Measurements from ENCODE around the gene SKOR2.

DNA sequence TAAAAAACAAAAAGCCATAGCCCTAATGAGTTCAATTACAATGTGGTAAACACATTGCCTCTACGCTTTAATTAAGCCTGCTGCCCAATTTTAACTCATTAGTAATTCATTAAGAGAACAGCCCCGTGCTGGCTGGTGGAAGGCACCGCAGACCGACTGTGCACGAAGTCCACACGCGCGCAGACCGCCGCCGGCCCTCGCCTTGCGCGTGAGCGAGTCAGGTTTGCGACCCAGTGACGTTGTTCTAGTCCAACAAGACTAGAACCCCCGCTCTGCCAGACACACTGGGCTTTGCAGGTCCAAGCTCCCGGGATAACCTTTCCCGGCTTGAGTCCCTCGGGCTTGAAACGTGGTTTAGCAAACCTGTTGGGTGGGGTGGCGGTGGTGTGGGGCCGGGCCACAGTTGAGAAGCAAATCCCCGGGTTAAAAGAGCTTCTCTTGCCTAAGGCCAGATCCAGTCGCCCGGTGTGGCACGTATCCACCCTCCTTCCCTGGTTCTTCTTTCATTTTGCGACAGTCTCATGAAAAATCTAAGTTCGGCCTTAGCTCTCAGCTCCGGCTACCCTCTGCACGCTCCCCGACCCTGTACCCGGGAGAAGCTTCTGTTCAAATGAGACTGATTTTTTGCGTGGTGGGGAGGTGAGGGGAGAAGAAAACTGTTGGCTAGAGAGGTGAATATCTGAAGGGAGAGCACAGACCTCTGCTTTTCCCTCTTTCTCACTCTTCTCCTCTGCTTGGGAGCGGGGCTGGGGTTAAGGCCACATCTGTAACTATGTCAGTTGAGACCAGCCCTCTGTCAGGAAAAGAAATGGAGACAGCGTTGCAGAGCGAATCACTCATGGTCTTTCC is 11.1 kb upstream of the SKOR2 start:
- no peak for TF ChIP-seq POLR2AphosphoS5 (IDR thresholded peaks at IDR 0.05; ENCODE audit: low read depth, low read length)
- TF ChIP-seq, protein P1, sequence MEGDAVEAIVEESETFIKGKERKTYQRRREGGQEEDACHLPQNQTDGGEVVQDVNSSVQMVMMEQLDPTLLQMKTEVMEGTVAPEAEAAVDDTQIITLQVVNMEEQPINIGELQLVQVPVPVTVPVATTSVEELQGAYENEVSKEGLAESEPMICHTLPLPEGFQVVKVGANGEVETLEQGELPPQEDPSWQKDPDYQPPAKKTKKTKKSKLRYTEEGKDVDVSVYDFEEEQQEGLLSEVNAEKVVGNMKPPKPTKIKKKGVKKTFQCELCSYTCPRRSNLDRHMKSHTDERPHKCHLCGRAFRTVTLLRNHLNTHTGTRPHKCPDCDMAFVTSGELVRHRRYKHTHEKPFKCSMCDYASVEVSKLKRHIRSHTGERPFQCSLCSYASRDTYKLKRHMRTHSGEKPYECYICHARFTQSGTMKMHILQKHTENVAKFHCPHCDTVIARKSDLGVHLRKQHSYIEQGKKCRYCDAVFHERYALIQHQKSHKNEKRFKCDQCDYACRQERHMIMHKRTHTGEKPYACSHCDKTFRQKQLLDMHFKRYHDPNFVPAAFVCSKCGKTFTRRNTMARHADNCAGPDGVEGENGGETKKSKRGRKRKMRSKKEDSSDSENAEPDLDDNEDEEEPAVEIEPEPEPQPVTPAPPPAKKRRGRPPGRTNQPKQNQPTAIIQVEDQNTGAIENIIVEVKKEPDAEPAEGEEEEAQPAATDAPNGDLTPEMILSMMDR (IDR thresholded peaks at IDR 0.05 in 2 of 3, conservative IDR thresholded peaks at IDR 0.05 in 1 of 3; ENCODE audit: borderline replicate concordance in 1 of 3, insufficient read depth in 1 of 3, low read depth in 2 of 3, low read length in 2 of 3), result no peak

All from HCT116 (cell line).